Hematopoietic multipotent progenitor cell treated with erythropoietin and hydrocortisone succinate and interleukin-3 and kit ligand, for 17 days (in vitro differentiated cells): ENCODE data around the gene SLC49A3.
"Not testable (repeated sequence)": the region's sequence is repeated elsewhere in the genome, so short reads cannot be mapped to it uniquely, and the experiment has no call there.

Experiments
- DNase-seq: peaks from one replicate; pipeline ENCODE4 v3.0.0-alpha.2; 2015; ENCODE audit warnings: low spot score

The SLC49A3 gene

DNA sequence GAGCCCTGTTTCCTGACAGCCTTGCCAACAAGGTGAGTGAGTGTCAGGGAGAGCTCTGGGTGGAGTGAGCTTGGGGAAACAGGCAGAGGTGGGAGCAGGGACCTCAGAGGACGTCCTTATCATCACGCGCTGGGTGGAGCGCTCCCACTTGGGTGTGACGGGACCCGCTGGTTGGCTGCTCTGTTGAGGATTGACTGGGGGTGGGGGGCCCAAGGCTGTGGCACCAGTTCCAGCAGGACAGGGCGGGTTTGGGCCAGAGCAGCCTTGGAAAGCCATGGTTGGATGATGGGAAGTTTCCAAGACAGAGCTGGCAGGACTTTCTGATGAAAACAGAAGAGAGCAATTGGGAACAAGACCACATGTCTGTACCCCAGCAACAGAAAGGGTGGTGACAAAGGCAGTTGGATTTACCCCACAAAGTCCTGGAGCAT lies 13.7 kb upstream of the SLC49A3 start:
- peak; percentile 43 for DNase-seq

DNA sequence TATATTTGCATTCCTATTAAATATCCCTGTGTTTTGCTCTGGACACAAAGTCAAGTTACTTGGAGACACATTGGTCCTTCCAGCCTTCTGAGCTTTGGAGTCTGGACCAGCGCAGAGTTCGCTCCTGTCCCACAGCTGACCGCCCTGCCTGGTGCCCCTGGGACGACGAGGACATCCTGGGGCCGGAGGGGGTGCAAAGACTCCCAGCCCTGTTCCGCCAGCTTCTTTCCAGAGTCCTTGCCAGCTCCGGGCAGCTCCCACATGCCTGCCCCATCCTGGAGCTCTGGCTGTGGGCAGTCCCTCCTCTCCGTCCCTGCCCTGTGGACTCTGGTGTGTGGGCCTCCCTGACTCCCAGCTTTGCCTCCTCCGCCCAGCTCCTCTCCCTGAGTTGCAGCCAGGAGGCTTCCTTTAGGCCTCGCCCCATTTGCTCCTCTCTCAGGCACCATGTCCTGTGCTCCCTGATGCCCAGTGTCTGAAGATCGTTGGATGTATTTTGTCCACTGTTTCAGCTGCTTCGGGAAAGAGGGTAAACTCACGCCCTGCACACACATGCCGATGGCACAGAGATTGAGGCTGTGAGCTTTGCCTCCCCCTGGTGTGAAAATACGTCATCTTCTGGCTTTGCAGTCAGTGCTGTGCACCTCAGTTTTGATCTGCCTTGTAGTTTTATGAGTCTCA lies 11.8 kb upstream of the SLC49A3 start:
- no peak for DNase-seq

- no peak for DNase-seq
These were observed 11.0 kb upstream of the SLC49A3 start for GRCh38 chr4:699816-700580.

GRCh38 chr4:694341-694940 lies 5.5 kb upstream of the SLC49A3 start:
- not testable (repeated sequence) for DNase-seq

DNA sequence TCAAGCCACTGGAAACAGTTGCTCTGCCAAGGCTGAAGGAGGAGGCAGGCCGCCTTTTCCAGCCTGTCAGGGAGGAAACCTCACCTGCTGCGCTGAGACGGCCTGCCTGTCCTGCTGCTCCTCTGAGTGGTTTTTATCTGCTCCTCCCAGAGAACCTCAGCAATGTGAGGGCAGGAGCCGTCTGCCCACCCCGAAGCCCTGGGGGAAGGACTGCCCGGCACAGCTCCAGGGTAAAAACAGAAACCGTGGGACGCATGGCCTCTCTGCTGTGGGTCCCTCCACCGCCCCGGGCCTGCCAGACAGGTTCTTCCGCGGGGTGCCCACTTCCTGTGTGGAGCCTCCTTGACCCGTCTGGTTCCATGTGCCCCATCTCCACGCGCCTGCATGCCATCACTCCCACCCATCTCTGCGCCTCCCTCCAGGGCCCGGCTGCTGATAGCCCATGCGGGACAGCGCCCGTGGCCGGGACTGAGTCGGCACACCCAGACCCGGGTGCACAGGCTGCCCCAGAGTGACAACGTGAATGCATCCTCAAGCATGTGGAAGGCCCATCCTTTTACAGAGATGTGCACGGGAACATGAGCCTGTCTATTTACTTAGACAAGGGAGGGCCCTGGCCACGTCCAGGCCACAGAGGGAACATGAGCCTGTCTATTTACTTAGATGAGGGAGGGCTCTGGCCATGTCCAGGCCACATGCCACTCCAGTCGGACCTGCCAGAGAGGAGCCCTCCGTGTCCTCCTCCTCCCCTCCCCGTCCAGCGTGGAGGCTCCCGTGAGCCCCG lies 4.0 kb upstream of the SLC49A3 start:
- DNase-seq, result no peak

- DNase-seq, result no peak
These were observed 772 bp upstream of the SLC49A3 start for GRCh38 chr4:689723-690122.

GRCh38 chr4:687971-688853 lies 739 bp downstream of the SLC49A3 start:
- DNase-seq, result no peak

- no peak for DNase-seq
These were observed 1.6 kb downstream of the SLC49A3 start for GRCh38 chr4:687048-687970.

GRCh38 chr4:686413-687040 lies 2.4 kb downstream of the SLC49A3 start:
- no peak for DNase-seq

- no peak for DNase-seq
These were observed 3.1 kb downstream of the SLC49A3 start for GRCh38 chr4:685679-686412.

GRCh38 chr4:684623-685327 lies 4.2 kb downstream of the SLC49A3 start:
- no peak for DNase-seq

- DNase-seq, result peak; percentile 40
These were observed 4.8 kb downstream of the SLC49A3 start for GRCh38 chr4:683982-684622.

- DNase-seq, result no peak
These were observed 5.6 kb downstream of the SLC49A3 start for GRCh38 chr4:683247-683897.

GRCh38 chr4:682490-683172 lies 6.3 kb downstream of the SLC49A3 start:
- no peak for DNase-seq

- DNase-seq, result no peak
These were observed 7.1 kb downstream of the SLC49A3 start for GRCh38 chr4:681736-682451.
